ENCODE data around the gene RPS6KA5. TPM values are rescaled to one million over a fixed set of nuclear protein-coding genes. Genes with fewer than 3 reads are reported as not detected.
"Not testable (repeated sequence)": the region's sequence is repeated elsewhere in the genome, so short reads cannot be mapped to it uniquely, and the experiment has no call there.

RPS6KA5 gene
- total RNA-seq, 1 donor from 2014 or later: 3.6 TPM

GRCh38 chr14:90943367-90943766 is 117.1 kb downstream of the RPS6KA5 start:
- DNase-seq (ENCODE audit: low read depth): no peak
- H3K4me3 ChIP-seq (ENCODE audit: low read depth, low read length): no peak overlapping the region
- no peak for TF ChIP-seq CTCF (conservative IDR thresholded peaks at IDR 0.05; ENCODE audit: low read depth, low read length)

GRCh38 chr14:90942511-90942910 is 117.9 kb downstream of the RPS6KA5 start:
- H3K4me3 ChIP-seq (ENCODE audit: low read depth, low read length): no peak overlapping the region
- no peak for TF ChIP-seq CTCF (conservative IDR thresholded peaks at IDR 0.05; ENCODE audit: low read depth, low read length)
- DNase-seq (ENCODE audit: low read depth): no peak

- H3K4me3 ChIP-seq (ENCODE audit: low read depth, low read length): no peak overlapping the region
- DNase-seq (ENCODE audit: low read depth): no peak
- no peak for TF ChIP-seq CTCF (conservative IDR thresholded peaks at IDR 0.05; ENCODE audit: low read depth, low read length)
Measured at GRCh38 chr14:90941706-90942105, 118.7 kb downstream of the RPS6KA5 start.

GRCh38 chr14:90940318-90940962 is 120.0 kb downstream of the RPS6KA5 start:
- TF ChIP-seq CTCF (conservative IDR thresholded peaks at IDR 0.05; ENCODE audit: low read depth, low read length): no peak
- DNase-seq (ENCODE audit: low read depth): no peak
- no peak overlapping the region for H3K4me3 ChIP-seq (ENCODE audit: low read depth, low read length)

GRCh38 chr14:90939252-90939795 is 121.1 kb downstream of the RPS6KA5 start:
- H3K4me3 ChIP-seq (ENCODE audit: low read depth, low read length); DNase-seq (ENCODE audit: low read depth): not testable (repeated sequence)

GRCh38 chr14:90938615-90939014 is 121.8 kb downstream of the RPS6KA5 start:
- DNase-seq (ENCODE audit: low read depth): no peak
- no peak overlapping the region for H3K4me3 ChIP-seq (ENCODE audit: low read depth, low read length)
- TF ChIP-seq CTCF (conservative IDR thresholded peaks at IDR 0.05; ENCODE audit: low read depth, low read length): no peak

- H3K4me3 ChIP-seq (ENCODE audit: low read depth, low read length): no peak overlapping the region
- DNase-seq (ENCODE audit: low read depth): no peak
- no peak for TF ChIP-seq CTCF (conservative IDR thresholded peaks at IDR 0.05; ENCODE audit: low read depth, low read length)
Measured at GRCh38 chr14:90936757-90937440, 123.5 kb downstream of the RPS6KA5 start.
